Fibroblast of skin of left biceps (primary cell): Measurements from ENCODE around the gene RTKN.
A peak's percentile ranks its signal among the peaks of the same experiment; 100 is the strongest.

Source experiments
- DNase-seq, 2 experiments: peaks; one replicate each; pipeline ENCODE4 v3.0.0-alpha.2; 2013; ENCODE audit warnings: low read depth in 2 of 2

RTKN gene

GRCh38 chr2:74379851-74380789 is 61.6 kb downstream of the RTKN start, which contains the start of gene DCTN1:
Gene DCTN1, minus strand, starts transcription at chr2:74380311. Its CDS starts 274 bp downstream, at chr2:74380037.
- peak in 1 of 2 experiments; percentile 18 for DNase-seq

- DNase-seq = no peak
Observed at GRCh38 chr2:74378007-74378406, 63.7 kb downstream of the RTKN start.

- DNase-seq = no peak
Observed at GRCh38 chr2:74375838-74376237, 65.9 kb downstream of the RTKN start.
